Liver (tissue), 3 donors: ENCODE results near the gene SLC5A12.

Experiments used
- CTCF ChIP-seq: fragments of 150-350 bp; IDR thresholded peaks from 2 replicates; pipeline ENCODE4 v1.5.1; 2017; ENCODE audit warnings: improper control_type of control experiment, low read depth, low read length; ENCODE audit not compliant: missing input control
- GABPA ChIP-seq, 2 donors: IDR thresholded peaks in 1 of 2; conservative IDR thresholded peaks in 1 of 2; 2 replicates each; pipeline ENCODE4 v1.6.1; 2016; ENCODE audit warnings: antibody characterized with exemption in 2 of 2, mild to moderate bottlenecking in 1 of 2, moderate library complexity in 1 of 2
- TAF1 ChIP-seq: conservative IDR thresholded peaks from 2 replicates; pipeline ENCODE4 v1.6.1; 2016; ENCODE audit warnings: antibody characterized with exemption, mild to moderate bottlenecking
- ZBTB33 ChIP-seq: IDR thresholded peaks from 2 replicates; pipeline ENCODE4 v1.6.1; 2016; ENCODE audit warnings: antibody characterized with exemption
- donor health status: healthy.
- donor health status: healthy.

GRCh38 chr11:26708736-26709456 is 13.0 kb downstream of the SLC5A12 start:
- TF ChIP-seq CTCF: no peak
- TF ChIP-seq GABPA (IDR thresholded peaks at IDR 0.05 in 1 of 2, conservative IDR thresholded peaks at IDR 0.05 in 1 of 2): no peak
- no peak for TF ChIP-seq TAF1
- no peak for TF ChIP-seq ZBTB33
